ENCODE data around the gene CYBA. TPM values are rescaled to one million over a fixed set of nuclear protein-coding genes. Genes with fewer than 3 reads are reported as not detected.

The CYBA gene
- total and polyA plus RNA-seq, 2 of the 4 experiments (the other 2 are of a cell fraction): 65.6 to 169 TPM

GRCh38 chr16:88699180-88699579, 48.3 kb upstream of the CYBA start:
- Histone ChIP-seq H4K5ac (ENCODE audit: low read depth, low read length) (no peak overlapping the region), H3K4me3 (ENCODE audit: insufficient read depth, low read depth, low read length) (no peak overlapping the region), H2BK20ac (ENCODE audit: low read depth, low read length) (no peak overlapping the region), H3K27me3 (ENCODE audit: control insufficient read depth, insufficient read depth, low read length) (no peaks in the 10 kb centered on the region), H2BK5ac (ENCODE audit: low read depth, low read length, poor library complexity, severe bottlenecking) (no peak overlapping the region), H3K23ac (ENCODE audit: low read depth, low read length) (no peak overlapping the region), H3K56ac (ENCODE audit: extremely low read depth, insufficient read depth, low read length) (no peak overlapping the region), H3K9me1 (ENCODE audit: insufficient read depth, low read length) (no peaks in the 10 kb centered on the region; the same call in none of the 2 replicates), H2BK120ac (ENCODE audit: low read depth, low read length) (no peak overlapping the region), H4K91ac (ENCODE audit: insufficient read depth, low read depth, low read length) (no peak overlapping the region), H4K8ac (ENCODE audit: low read depth in 2 of 2, low read length in 2 of 2) (no peak overlapping the region), H3K79me1 (ENCODE audit: low read depth in 1 of 2, low read length in 2 of 2) (peaks cover under 1 to 37% of the 10 kb centered on the region in 2 experiments; a peak in 3 of 4 replicates), H3K14ac (replicated peaks; ENCODE audit: low read depth, low read length) (no peak overlapping the region), H2AK9ac (replicated peaks; ENCODE audit: low read depth, low read length, poor library complexity) (no peak overlapping the region), H2BK15ac (ENCODE audit: low read depth, low read length) (no peak overlapping the region), H3K9me3 (ENCODE audit: control insufficient read depth, insufficient read depth, low read length) (no peaks in the 10 kb centered on the region), H3K18ac (ENCODE audit: low read depth, low read length) (no peak overlapping the region), H2AK5ac (ENCODE audit: low read depth, low read length) (no peak overlapping the region), H3K4ac (ENCODE audit: low read depth, low read length) (no peak overlapping the region), H3K4me2 (ENCODE audit: low read depth, low read length) (no peak overlapping the region), H3K27ac (ENCODE audit: insufficient read depth, low read length) (no peak overlapping the region), H3K9ac (ENCODE audit: low read depth, low read length) (no peak overlapping the region), H3K36me3 (ENCODE audit: control insufficient read depth, insufficient read depth, low read length) (peaks cover 33% of the 10 kb centered on the region), H2AFZ (replicated peaks; ENCODE audit: low read length, poor library complexity) (no peak overlapping the region), H3K4me1 (ENCODE audit: control insufficient read depth, insufficient read depth, low read length) (peaks cover 8% of the 10 kb centered on the region), H4K20me1 (ENCODE audit: insufficient read depth, low read length) (no peaks in the 10 kb centered on the region; the same call in 1 of the 2 replicates)
- intact Hi-C loops (cut with micrococcal nuclease): no loop called here
- dilution Hi-C loops (cut with HindIII; ENCODE audit: low sequenced_read_pairs, unreplicated experiment): no loop called here
- in situ Hi-C loops (cut with MboI; ENCODE audit: low sequenced_read_pairs): no loop called here
- WGBS, 2 experiments (ENCODE audit: extremely low coverage in 2 of 2, insufficient read length in 1 of 2): 85% methylated on average over 5 of the region's 16 CpGs; no CpG with 5 or more reads in 1 of the 2 experiments
- ChIA-PET CTCF (no interaction called here), POLR2A (ENCODE audit: unreplicated experiment) (no interaction called here)
- DNase-seq (no peak), ATAC-seq (ENCODE audit: low read depth) (no peak)
- TF ChIP-seq POLR2A (IDR thresholded peaks at IDR 0.05; ENCODE audit: low read depth, low read length) (no peak), USF2 (IDR thresholded peaks at IDR 0.05; ENCODE audit: low read depth, low read length) (no peak), CHD1 (IDR thresholded peaks at IDR 0.05; ENCODE audit: low read depth, low read length) (no peak), BHLHE40 (IDR thresholded peaks at IDR 0.05; ENCODE audit: low read depth, low read length) (no peak), FOS (IDR thresholded peaks at IDR 0.05; ENCODE audit: low read depth, low read length) (no peak), RCOR1 (IDR thresholded peaks at IDR 0.05; ENCODE audit: insufficient replicate concordance, low read length) (no peak), MAFK (IDR thresholded peaks at IDR 0.05; ENCODE audit: low read depth, low read length) (no peak), MXI1 (IDR thresholded peaks at IDR 0.05; ENCODE audit: borderline replicate concordance, low read depth, low read length) (no peak), RAD21 (IDR thresholded peaks at IDR 0.05; ENCODE audit: low read length) (no peak), ELK1 (IDR thresholded peaks at IDR 0.05; ENCODE audit: borderline replicate concordance, low read depth, low read length) (no peak), NFE2L2 (IDR thresholded peaks at IDR 0.05; ENCODE audit: low read depth, low read length) (no peak), CEBPB (IDR thresholded peaks at IDR 0.05; ENCODE audit: low read depth, low read length) (no peak), SMC3 (IDR thresholded peaks at IDR 0.05; ENCODE audit: low read depth, low read length) (no peak)
- BruUV-seq (replicated peaks): no TSS peak

All from IMR-90 (cell line).